Medulla oblongata (tissue), 1 donor: ENCODE results near the gene SMIM38.

Experiments used
- DNase-seq: peaks from one replicate; pipeline ENCODE4 v3.0.0-alpha.2; 2015; ENCODE audit errors: extremely low spot score

Gene SMIM38

DNA sequence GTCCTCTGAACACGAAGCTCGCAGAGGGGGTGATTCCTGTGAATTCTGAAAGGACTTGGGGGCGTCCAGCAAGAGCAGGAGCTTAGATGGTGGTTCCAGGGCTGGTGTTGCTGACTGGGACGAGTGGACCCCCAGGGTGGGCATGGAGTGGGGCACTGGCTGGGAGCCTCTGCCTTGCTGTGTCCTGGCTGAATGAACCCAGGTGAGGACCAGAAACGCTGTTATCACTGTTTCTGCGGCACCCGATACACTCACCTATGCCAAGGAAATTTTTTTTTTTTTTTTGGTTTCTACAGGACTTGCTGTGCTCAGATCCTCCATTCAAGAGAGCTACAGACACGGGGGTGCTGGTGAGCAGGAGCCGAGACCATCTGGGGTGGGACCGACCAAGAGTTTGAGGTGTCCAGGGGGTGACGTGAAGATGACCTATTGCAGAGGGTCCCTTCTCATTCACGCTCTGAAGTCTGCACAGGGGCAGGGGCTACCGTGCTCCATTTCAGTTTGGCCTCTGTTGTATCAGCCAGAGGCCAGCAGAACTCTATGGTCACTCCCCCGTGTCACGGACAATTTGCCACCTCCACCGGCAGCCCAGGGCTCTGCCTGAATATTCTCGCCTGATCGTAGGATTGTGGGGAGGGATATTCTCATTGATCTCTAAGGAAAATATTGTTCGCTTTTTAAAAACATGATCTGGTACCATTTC, 3.6 kb downstream of the SMIM38 start:
- DNase-seq, result no peak

GRCh38 chr11:69160296-69161116, 4.8 kb downstream of the SMIM38 start:
- no peak for DNase-seq

DNA sequence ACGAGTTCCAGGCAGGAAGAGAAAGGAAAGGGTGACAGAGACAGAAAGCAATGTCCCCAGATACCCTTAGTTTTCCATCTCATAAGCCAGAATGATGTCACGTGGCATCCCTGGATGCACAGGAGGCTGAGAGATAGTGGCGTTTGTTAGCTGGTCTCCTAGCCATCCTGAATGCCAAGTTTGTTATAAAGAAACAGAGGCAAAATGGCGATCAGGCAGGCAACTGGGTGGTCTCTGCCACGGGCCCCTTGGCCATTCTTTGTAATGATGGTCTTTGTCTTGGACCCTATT, 5.3 kb downstream of the SMIM38 start:
- DNase-seq, result no peak

DNA sequence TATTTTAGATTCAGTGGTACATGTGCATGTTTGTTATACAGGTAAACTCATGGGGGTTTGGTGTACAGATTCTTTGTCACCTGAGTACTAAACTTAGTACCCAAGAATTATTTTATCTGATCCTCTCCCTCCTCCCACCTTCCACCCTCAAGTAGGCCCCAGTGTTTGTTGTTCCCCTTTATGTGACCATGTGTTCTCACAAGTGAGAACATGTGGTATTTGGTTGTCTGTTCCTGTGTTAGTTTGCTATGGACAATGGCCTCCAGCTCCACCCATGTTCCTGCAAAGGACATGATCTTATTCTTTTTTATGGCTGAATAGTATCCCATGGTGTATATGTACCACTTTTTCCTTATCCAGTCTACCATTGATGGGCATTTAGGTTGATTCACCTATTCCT, 6.8 kb downstream of the SMIM38 start:
- DNase-seq, result no peak

GRCh38 chr11:69163842-69164241, 8.1 kb downstream of the SMIM38 start:
- DNase-seq, result no peak

- no peak for DNase-seq
Observed at GRCh38 chr11:69164824-69165223, 9.1 kb downstream of the SMIM38 start.

DNA sequence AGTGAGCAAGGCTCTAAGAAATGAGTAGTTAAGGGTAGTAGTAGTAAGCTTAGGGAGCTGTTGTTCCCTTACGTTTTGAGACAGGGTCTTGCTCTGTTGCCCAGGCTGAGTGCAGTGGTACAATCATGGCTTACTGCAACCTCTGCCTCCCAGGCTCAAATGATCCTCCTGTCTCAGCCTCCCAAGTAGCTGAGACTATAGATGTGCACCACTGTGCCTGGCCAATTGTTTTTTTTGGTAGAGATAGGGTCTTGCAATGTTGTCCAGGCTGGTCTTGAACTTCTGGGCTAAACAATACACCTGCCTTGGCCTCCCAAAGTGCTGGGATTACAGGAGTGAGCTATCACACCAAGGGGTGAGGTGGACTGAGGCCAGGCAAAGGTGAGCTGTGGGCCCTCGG, 10.0 kb downstream of the SMIM38 start:
- no peak for DNase-seq

- DNase-seq, result peak; percentile 20
Observed at GRCh38 chr11:69166218-69167115, 10.7 kb downstream of the SMIM38 start.

DNA sequence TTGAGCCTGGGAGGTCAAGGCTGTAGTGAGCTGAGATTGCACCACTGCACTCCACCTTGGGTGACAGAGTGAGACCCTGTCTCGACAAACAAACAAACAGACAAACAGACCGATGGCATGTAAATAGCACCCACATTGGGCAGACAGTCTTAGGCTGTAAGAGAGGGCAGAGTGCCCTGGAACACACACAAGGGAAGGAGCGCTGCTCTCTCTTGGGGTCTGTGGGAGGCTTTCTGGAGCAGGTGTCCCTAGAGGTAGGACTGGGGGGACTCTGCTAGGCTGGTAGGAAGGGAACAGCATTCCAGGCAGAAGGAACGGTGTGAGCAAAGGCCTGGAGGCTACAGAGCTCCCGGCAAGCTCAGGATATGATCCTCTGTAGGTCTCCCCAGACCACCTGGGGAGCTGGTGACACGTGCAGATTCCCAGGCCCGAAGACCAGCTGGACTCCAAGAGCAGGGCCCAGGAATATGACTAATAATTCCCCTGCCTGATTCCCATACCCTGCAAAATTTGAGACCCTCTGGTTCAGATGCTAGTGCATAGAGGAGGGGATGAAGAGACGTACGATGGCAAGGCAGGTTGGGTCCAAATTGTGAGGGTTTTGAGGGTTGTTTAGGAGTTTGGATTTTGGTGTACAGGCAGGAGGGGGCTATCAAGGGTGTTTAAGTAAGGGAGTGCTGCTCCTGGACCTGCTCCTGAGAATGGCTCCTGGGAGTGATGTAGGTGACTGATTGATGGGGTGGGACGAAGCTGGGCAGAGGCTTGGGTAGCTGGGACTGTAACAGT, 11.6 kb downstream of the SMIM38 start:
- no peak for DNase-seq

DNA sequence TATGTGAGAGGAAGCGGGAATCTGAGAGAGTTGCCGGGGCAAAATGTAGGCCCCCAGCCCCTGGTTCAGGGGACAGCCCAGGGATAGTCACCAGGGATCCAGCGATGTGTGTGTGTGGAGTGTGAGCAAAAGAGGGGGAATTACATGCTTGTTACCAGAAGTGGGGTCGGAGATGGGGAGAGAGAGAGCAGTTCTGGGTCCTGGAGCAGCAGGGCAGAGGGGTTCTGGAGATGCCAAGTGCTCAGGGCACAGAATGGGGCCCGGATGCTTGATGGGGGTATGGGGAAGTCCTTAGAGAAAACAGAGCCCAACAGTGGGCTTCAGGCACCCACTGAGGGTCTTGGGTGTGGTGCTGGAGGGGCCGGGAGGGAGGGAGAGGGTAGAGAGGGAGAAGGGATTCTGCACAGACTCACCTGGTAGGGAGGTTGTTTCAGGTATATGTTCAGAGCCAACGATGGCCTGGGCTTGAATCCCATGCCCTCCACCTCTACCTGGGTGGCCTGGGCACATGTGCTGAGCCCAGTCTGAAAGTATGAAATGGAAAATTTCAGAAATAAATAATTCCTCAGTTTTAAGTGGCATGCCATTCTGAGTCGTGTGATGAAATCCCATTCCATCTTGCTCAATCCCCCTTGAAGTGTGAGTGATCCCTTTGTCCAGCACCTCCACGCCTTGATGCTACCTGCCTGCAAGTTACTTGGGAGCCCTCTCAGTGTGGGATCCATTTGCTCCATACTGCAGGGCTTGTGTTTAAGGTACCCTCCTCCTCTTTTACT, 12.4 kb downstream of the SMIM38 start:
- no peak for DNase-seq

DNA sequence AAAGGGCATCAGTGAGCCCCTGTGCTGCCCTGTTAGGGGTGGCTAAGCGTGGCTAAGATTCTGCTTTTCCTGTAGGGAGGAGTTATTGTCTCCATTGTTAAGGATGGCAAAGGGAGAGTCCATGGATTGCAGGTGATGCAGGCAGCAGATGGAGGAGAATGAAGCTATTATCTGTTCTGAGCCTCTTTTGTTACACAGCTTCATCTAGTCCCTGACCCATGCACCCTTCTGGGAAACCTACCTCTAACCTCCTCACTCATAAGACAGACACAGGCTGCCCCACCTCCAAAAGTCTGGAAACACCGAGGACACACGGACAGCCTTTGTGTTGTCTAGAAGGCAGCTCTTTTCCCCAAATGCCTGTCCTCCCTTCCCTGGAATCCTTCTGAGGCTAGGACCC, 13.7 kb downstream of the SMIM38 start:
- no peak for DNase-seq

GRCh38 chr11:69170704-69171103, 15.0 kb downstream of the SMIM38 start:
- no peak for DNase-seq

GRCh38 chr11:69171476-69172240, 15.9 kb downstream of the SMIM38 start:
- no peak for DNase-seq

DNA sequence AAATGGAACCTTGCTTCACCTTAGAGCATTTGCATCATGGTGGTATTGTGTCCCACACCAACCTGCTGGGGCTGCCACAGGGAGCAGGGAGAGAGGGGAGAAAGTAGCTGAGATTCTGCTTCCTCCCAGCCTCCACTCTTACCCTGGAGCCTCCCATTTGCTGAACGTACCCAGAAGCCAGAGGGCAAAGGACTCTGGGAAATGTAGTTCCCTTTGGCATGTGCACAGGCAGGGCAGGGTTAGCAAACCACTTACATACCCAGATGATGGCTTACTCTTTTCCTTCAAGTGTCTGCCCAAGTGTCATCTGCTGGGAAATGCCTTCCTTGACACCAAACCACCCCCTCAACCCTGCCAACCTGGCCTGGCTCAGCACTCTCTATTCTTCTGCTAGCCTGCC, 16.9 kb downstream of the SMIM38 start:
- no peak for DNase-seq

DNA sequence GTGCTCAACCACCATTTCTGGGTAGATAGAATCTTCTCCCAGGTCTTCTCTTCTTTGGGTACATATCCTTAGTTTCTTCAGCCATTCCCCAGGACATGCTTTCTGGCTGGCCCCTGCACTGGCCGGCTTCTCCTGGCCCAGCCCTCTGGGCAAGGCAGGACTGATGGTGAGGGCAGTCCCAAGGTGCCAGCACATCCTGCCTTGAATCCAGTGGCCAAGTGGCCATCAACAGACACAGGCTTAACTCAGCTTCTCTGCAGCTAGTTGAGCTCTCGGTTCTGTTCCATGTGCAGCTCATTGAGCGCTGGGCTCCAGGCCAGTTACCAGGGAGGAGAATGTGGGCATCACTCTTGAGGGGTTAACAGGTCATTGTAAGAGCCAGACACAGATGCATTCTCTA, 17.6 kb downstream of the SMIM38 start:
- no peak for DNase-seq

DNA sequence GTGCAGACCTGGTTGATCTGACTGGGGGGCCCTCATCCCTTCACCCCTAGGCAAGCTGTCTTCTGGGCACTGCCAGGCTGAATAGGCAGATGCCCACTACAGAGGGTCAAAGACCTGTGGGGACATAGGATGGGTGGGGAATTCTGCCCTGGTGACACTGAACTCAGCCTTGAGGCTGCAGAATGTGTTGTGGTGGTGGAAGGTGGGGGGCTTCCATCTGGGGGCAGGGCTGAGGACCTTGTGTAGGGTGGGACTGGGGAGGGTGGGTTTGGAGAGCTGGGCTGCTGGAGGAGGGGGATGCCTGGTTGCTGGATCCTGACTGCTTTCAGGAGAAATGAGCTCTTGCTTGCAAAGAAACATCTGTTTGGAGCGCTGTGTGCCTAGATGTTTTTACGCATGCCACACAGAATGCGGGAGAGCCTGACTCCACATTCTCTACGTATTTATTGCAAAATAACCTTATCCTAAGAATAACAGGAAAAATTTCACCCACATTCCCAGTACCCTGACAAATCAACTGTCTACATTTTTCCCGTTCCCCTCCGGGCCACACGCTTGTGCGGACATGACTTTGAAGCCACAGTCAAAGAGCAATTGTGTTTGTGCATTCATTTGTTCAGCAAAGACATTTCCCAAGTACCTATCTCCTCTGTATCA, 18.3 kb downstream of the SMIM38 start:
- no peak for DNase-seq

GRCh38 chr11:69174841-69175240, 19.1 kb downstream of the SMIM38 start:
- DNase-seq, result no peak

DNA sequence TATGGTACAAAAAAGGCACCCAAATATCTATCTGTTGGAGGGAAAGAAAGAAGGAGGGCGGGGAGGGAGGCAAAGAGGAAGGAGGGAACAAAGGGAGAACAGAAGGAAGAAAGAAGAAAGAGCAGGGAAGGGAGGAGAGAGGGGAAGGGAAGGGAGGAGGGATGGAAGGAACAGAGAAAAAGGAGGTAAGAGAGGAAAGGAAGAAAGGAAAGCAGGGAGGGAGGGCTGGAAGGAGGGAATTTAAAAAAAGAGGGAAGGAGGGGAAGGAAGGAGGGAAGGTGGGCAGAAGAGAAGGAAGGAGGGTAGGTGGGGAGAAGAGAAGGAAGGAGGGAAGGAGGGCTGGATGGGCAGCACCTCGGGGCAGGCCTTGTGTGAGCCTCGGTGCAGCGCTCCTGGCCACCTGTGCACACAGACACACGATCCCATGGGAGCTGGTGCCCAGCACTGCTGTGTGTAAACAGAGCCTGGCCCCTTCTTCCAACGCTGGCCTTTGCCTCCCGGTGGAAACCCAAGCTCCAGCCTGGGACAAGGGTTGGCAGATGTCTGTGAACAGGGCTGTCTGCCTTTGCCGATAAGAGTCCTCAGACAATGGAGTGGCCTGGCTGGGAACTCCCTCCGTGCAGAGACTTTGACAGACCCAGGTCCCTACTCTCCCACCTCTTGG, 23.2 kb downstream of the SMIM38 start:
- DNase-seq, result no peak

DNA sequence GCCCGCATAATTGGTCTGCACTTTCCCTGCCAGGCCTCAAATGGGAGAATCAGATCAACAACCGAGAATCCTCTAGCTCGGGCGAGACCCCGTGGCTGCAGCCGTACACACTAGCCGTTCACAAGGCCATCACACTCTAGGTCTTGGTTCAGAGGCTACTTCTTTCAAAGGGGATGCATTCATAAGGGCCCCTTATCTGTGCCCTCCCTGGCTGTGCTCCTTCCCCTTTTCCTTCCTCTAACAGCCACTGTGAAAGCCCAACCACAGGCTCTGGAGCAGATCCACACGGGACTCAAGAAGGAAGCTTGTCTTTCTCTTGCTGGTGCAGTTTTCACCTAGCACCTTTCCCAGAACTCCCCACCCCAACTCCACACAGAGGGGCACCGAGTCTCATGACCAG, 24.5 kb downstream of the SMIM38 start:
- DNase-seq, result no peak
